Measurements from ENCODE around the gene SLC35F1.

The SLC35F1 gene

DNA sequence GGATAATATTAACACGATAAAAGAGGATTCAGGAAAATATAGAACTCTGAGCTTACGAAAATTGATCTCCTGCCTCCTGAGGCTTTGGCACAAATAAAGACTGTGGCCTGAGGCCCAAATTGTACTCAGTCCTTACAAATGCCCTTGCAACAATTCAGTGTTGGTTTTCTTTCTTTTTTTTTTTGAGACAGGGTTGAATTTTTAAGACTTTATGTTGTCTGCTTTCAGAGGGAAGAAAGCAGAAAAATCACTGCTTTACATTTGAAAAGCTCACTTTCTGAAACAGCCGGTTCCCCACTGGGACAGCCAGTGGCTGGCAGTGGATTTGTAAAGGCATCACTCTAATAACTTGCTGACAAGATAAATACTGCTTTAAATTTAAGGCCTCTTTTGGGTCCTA, 290.5 kb downstream of the SLC35F1 start:
- CTCF ChIA-PET: interaction anchor here (1.3 to 1.5 kb wide), 3 partner anchors 11 to 42 kb away, joined by 3 read pairs; no protein-coding TSS in a partner anchor
- no peak for DNase-seq (ENCODE audit: extremely low spot score)
- TF ChIP-seq, protein P1, sequence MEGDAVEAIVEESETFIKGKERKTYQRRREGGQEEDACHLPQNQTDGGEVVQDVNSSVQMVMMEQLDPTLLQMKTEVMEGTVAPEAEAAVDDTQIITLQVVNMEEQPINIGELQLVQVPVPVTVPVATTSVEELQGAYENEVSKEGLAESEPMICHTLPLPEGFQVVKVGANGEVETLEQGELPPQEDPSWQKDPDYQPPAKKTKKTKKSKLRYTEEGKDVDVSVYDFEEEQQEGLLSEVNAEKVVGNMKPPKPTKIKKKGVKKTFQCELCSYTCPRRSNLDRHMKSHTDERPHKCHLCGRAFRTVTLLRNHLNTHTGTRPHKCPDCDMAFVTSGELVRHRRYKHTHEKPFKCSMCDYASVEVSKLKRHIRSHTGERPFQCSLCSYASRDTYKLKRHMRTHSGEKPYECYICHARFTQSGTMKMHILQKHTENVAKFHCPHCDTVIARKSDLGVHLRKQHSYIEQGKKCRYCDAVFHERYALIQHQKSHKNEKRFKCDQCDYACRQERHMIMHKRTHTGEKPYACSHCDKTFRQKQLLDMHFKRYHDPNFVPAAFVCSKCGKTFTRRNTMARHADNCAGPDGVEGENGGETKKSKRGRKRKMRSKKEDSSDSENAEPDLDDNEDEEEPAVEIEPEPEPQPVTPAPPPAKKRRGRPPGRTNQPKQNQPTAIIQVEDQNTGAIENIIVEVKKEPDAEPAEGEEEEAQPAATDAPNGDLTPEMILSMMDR (IDR thresholded peaks at IDR 0.05; ENCODE audit: control extremely low read depth, extremely low read depth, low read depth, missing control alignments): no peak
- POLR2A ChIA-PET: no interaction called here

DNA sequence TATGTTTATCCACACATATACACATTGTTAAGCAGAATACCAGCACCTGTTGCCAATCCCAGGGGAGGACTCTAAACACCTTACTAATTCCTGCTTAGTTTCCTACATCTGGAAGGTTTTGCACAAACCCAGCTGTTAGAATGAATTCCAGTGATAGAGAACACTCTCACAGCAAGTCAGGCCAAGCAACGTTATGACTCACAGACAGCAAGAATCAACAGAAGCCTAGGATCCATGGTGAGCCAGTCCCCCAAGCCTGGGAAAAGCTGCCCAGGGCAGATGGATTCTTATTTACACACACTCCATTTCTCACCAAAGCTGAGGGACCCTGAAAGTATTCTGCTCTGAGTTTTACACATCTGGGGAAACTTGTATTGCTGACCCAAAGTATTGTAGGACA, 291.7 kb downstream of the SLC35F1 start:
- ChIA-PET CTCF (interaction anchor here (1.3 kb wide), 1 partner anchor 22 kb away, joined by 3 read pairs; no protein-coding TSS in a partner anchor), POLR2A (no interaction called here)
- TF ChIP-seq, protein P1 (IDR thresholded peaks at IDR 0.05; ENCODE audit: control extremely low read depth, extremely low read depth, low read depth, missing control alignments): no peak
- no peak for DNase-seq (ENCODE audit: extremely low spot score)

DNA sequence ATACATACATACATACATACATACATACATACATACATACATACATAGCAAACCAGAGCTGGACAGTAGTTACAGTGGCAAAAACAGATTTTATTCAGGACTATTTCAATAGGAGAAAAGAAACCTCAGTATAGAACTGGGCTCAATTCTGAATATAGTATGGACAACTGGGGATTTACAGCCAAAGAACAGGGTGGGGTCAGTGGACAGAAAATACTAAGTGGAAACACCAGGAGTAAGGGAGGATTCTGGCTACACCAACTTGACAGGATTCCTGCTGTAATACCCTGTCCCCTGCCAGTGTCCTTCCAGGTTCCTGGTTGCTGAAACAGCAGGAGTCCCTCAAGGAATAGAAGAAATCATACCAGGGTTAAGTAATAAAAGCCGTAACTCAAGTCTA, 293.1 kb downstream of the SLC35F1 start:
- POLR2A ChIA-PET: no interaction called here

DNA sequence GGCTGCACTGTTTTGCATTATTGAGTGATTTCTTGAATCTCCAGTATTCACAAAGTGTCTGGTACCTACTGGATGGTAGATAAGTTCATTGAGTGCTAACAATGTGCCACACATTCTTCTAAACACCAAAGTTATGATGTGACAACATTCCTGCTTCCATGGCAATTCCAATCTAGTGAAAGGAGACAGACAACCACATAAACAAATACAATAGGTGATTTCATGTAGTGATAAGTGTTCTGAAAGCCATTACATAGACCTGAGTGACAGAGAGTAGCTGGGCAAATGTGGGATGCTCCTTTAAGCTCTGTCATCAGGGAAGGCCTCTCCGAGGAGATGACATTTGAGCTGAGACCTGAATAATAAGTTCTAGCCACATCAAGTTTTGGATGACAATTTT, 295.5 kb downstream of the SLC35F1 start:
- TF ChIP-seq, protein P1 (IDR thresholded peaks at IDR 0.05; ENCODE audit: control extremely low read depth, extremely low read depth, low read depth, missing control alignments): no peak
- ChIA-PET CTCF (no interaction called here), POLR2A (no interaction called here)
- DNase-seq (ENCODE audit: extremely low spot score): no peak

More for the DNA sequence above, 293.1 kb downstream of the SLC35F1 start:
- CTCF ChIA-PET: interaction anchor here (1.3 kb wide), 1 partner anchor 37 kb away, joined by 3 read pairs; no protein-coding TSS in a partner anchor
- DNase-seq (ENCODE audit: extremely low spot score): no peak
- TF ChIP-seq, protein P1 (IDR thresholded peaks at IDR 0.05; ENCODE audit: control extremely low read depth, extremely low read depth, low read depth, missing control alignments): no peak

DNA sequence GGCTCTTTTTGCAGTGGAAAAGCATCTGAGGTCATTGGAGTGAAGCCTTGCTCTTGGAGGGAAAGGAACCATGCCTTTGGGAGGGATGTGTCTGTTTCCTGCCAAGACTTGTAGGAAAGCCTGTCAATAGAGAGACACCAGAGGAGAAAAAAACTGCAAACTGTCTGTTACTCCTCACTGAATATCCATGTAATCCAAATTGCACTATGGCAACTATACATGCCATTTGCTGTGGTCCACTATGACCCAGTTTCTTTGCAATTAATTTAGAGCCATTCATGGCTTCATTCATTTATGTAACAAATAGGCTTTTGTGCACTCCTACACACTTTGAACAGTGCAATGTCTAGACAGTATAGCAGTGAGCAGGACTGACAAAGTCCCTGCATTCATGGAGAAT, 296.5 kb downstream of the SLC35F1 start:
- TF ChIP-seq, protein P1 (IDR thresholded peaks at IDR 0.05; ENCODE audit: control extremely low read depth, extremely low read depth, low read depth, missing control alignments): no peak
- no peak for DNase-seq (ENCODE audit: extremely low spot score)
- ChIA-PET POLR2A (no interaction called here), CTCF (no interaction called here)

DNA sequence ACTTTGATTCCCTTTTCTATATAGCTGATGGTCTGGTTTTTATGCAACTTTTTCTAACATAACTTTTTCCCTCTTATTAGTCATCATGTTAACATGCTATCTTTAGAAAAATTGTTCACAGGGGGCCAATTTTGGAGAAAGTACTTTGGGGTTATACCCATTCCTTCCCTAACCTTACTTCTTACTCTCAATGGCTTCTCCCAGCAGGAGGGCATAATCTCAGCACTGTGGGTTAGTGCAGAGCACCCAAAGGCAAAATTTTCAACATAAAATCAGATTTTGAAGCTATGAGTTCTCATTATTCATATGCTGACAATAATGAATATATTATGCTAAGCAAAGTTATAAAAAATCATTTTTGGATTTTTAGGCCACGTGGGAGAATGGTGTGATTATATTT, 299.2 kb downstream of the SLC35F1 start:
- no peak for DNase-seq (ENCODE audit: extremely low spot score)
- ChIA-PET POLR2A (no interaction called here), CTCF (interaction anchor here (0.9 kb wide), 1 partner anchor 21 kb away, joined by 3 read pairs; no protein-coding TSS in a partner anchor)
- TF ChIP-seq, protein P1 (IDR thresholded peaks at IDR 0.05; ENCODE audit: control extremely low read depth, extremely low read depth, low read depth, missing control alignments): no peak

Measured in GM10248 (cell line).